KG1 (cell line): Measurements from ENCODE around the gene UHRF1.
"Not testable (repeated sequence)": the region's sequence is repeated elsewhere in the genome, so short reads cannot be mapped to it uniquely, and the experiment has no call there.

Source experiments
- DNase-seq: peaks from one replicate; lab custom pipeline; 2025; lab: John Stamatoyannopoulos, UW

UHRF1 gene

DNA sequence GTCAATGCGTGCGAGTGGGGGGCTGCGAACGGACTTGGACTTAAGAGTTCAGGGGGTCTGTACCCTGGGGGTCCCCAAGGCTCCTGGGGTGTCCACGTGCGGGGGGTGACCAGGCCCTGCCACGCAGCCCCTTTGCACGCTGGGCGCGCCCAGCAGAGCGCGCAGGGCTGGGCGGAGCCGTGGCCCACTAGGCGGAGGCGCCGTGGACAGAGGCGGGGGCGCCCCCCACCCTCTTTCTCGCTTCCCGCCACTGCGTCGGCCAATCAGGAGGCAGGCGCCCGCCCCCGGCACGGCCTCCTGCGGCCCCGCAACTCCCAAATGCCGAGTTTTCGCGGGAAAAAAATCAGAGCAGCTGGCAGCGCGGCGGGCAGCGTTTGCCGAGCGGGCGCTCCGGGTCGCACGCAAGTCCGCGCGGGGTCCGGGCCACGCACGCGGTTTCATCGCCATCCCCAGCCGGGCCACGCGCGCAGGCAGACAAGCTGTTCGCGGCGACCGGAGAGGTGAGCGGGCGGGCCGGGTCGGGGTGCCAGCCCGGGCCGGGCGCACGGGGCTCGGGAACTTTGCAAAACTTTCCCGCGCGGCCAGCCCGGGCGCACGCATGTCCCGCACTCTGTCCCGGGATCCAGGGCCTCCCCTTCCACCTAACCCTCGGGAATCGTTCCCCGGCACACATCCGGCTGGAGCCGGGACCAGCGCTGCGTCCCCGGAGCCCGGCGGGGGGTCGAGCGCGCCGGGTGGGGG lies at the start of gene UHRF1:
UHRF1 (plus strand) TSS at position 346 of the 741 bp plus-strand sequence. CDS start 1,385 bp downstream, outside the sequence.
- peak; percentile 40 for DNase-seq

DNA sequence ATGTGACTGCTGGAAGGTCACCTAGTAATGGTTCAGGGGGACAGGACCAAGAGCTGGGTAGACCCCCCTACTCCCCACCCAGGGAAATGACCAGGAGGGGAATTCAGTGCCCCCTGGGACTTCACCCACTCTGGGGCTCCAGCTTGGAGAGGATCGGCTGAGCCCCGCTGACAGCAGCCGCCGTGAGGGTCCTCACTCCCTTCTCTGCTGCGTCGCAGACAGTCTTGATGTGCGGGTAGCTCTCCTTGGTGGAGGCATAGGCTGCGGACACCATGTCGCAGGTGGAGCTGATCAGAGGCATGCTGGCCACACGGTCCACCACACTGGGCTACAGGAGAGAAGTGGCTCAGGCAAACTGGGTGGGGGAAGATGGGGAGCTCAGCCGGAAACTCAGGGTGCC lies 49.6 kb upstream of the UHRF1 start:
- no peak for DNase-seq

DNA sequence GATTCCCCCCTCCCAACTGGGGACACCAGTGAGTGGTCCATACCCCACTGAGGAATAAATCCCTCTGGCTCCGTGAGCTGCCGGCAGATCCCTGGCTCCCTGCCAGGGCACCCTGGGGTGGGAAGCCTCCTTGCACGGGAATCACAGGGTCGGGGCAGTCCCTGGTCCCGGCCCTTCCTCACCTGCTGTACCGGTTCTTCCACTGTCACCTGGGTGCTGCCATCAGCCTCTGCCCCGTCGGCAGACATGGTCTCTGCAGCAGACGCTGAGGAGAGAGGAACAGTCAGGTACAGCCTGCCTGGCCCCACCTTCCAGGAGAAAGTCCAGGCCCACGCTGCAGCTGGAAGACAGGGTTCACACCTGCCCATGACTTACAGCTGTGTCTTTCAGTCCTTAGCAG lies 48.2 kb upstream of the UHRF1 start:
- no peak for DNase-seq

- DNase-seq, result peak; percentile 27
Measured at GRCh38 chr19:4866595-4867424, 42.5 kb upstream of the UHRF1 start.

GRCh38 chr19:4867534-4868285 lies 41.6 kb upstream of the UHRF1 start, which contains the start of gene PLIN3:
PLIN3 (minus strand) TSS chr19:4867667; CDS start chr19:4861394, 6,273 bp downstream.
- peak; percentile 82 for DNase-seq

- no peak for DNase-seq
Measured at GRCh38 chr19:4868286-4868834, 40.9 kb upstream of the UHRF1 start.

- DNase-seq, result no peak
Measured at GRCh38 chr19:4870025-4870700, 39.1 kb upstream of the UHRF1 start.

GRCh38 chr19:4871711-4872110 lies 37.6 kb upstream of the UHRF1 start:
- DNase-seq, result no peak

DNA sequence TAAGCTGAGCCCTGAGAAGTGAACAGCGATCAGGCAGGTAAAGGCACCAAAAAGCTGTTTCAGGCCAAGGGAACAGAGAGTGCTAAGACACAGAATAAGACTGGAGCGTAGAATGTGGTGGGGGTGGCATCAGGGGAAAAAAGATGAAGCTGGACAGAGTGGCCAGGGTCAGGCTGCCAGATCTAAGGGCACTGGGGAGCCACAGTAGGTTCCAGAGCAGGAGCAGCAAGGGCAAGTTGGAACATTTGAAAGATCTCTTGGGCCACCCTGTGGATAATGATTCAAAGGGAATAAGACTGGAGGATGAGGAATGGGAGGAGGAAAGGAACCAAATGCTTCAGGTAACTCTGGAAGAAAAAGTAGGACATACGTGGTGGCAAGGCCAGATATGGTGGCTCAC lies 35.4 kb upstream of the UHRF1 start:
- no peak for DNase-seq

DNA sequence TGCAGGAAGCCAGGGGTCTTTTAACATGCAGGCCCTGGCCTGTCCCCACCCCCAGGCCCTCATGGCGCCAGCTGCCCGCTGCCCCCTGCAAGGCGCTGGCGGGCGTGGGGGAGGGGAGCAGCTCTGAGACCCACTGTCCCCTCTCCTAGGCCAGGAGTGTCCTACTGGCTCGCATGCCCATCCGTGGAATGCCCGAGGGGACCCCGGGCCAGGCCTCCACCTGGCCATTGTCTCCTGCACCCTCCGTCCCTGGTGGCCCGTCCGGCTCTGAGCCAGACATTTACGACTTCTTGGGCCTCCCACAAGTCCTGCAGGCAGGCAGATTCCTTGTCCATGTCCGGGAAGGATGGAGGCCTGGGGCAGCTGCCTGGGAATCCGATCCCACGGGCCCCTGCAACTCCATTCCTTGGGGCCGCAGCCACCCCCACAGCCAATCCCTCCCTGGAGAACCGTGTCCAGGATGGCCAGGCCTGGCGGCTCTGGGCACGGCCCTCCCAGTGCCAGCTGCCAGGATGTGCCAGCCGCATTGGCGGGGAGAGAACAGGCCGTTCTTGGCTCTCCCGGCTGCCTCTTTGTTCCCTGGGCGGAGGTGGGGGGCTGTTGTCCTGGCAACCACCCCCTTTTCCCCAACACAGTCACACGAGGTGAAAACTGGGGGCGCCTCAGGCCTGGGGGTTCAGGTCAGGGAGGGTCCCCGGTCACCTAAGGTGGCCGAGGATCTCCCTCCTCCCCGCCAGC lies 31.4 kb upstream of the UHRF1 start:
- DNase-seq, result no peak

- DNase-seq, result no peak
Measured at GRCh38 chr19:4878491-4878968, 30.8 kb upstream of the UHRF1 start.

GRCh38 chr19:4879041-4879440 lies 30.3 kb upstream of the UHRF1 start:
- no peak for DNase-seq

GRCh38 chr19:4882874-4883273 lies 26.4 kb upstream of the UHRF1 start:
- not testable (repeated sequence) for DNase-seq

DNA sequence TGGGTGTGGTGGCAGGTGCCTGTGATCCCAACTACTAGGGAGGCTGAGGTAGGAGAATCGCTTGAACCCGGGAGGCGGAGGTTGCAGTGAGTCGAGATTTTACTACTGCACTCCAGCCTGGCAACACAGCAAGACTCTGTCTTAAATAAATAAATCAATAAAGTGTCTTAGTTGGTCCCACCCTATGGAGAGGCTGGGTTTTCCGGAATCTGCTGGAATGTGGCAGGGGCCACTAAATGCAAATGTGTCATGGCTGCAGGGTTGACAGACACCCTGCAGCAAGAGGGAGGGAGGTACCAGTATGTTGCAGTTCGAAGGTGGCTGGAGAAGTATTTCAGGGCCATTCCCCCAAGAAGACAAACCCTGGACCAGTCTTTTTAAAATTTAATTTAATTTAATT lies 24.3 kb upstream of the UHRF1 start:
- DNase-seq, result not testable (repeated sequence)

DNA sequence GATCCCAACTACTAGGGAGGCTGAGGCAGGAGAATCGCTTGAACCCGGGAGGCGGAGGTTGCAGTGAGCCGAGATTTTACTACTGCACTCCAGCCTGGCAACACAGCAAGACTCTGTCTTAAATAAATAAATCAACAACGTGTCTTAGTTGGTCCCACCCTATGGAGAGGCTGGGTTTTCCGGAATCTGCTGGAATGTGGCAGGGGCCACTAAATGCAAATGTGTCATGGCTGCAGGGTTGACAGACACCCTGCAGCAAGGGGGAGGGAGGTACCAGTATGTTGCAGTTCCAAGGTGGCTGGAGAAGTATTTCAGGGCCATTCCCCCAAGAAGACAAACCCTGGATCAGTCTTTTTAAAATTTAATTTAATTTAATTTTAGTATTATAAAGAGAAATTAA lies 21.5 kb upstream of the UHRF1 start:
- not testable (repeated sequence) for DNase-seq

GRCh38 chr19:4889034-4889815 lies 20.1 kb upstream of the UHRF1 start:
- DNase-seq, result no peak

DNA sequence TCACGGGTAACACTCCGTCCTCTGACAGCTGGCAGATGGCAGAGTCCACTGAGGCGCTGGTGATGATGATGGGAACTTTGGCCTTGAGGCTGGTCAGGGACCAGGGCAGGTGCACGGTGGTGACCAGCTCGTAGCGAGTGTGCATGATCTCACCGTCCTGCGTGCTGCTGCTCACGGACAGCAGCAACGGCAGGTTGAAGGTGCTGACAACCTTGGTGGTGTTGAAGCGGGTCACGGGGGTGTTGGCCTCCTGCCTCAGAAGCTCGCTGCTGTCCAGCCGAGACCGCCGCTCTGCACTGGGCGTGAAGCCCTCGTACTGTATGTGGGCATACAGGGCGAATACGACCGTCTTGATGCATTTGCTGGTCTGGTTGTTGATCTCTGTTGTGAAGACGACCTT lies 18.2 kb upstream of the UHRF1 start:
- no peak for DNase-seq

DNA sequence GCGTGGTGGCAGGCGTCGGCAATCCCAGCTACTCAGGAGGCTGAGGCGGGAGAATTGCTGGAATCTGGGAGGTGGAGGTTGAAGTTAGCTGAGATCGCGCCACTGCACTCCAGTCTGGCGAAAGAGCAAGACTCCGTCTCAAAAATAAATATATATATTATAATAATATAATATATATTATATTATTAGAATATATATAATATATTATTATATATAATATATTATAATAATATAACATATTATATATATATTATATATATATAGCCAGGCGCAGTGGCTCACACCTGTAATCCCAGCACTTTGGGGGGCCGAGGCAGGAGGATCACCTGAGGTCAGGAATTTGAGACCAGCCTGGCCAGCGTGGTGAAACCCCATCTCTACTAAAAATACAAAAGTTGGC lies 16.3 kb upstream of the UHRF1 start:
- DNase-seq, result not testable (repeated sequence)

DNA sequence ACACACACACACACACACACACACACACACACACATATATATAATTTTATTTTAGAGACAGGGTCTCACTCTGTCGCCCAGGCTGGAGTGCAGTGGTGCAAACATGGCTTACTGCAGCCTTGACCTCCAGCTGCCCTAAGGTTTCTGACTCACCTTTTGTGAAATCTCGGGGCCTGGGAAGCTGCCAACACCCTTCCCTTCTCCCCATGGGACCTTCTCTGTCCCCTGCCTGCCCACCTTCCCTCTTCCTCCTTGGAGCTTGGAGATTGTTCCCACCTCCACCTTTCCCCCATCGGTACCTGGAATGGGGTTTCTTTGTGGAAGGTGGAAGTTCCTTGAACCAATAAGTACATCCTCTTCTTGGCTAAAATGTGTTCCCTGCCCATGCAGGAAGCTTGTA lies 12.9 kb upstream of the UHRF1 start:
- DNase-seq, result no peak

DNA sequence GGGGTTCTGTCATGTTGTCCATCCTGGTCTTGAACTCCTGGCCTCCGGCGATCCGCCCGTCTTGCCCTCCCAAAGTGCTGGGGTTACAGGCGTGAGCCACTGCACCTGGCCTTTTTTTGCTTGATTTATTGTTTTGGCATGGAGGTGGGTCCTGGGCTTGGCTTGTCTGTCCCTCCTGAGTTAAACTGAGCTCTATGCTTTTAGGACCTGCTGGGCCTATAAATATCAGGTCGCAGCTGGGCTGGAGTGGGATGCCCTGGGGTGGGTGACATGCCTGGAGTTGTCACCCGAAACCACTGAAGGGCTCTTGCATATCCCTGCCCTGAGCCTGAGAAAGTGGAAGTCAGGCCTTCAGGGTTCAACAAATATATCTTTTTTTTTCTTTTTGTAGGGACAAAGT lies 12.2 kb upstream of the UHRF1 start:
- no peak for DNase-seq
